Cardiac septum (tissue), 1 donor: ENCODE data around the gene DGCR6. TPM values are rescaled to one million over a fixed set of nuclear protein-coding genes. Genes with fewer than 3 reads are reported as not detected.
"Not testable (repeated sequence)": the region's sequence is repeated elsewhere in the genome, so short reads cannot be mapped to it uniquely, and the experiment has no call there.

Experiments used
- DNase-seq: peaks from one replicate; pipeline ENCODE4 v3.0.0-alpha.2; 2020; ENCODE audit warnings: low spot score
- intact Hi-C: fragments of 100-400 bp; cut with DNase I; formaldehyde crosslinking; loops from one replicate; pipeline ENCODE4 v1.14.0; 2022
- long read RNA-seq: library from polyadenylated mRNA; unstranded; transcript quantifications from one replicate; pipeline ENCODE4 v2.0.0, GENCODE V29; 2021
- total RNA-seq: library from RNA; stranded (reverse); fragmentation: NEBNext Ultra II Directional; extraction: Animal tissue kit (Norgen Biotek cat#: 25700); gene quantifications from one replicate; pipeline ENCODE4 v1.2.1, GENCODE V29; 2021
- donor health status: DM: no; HTN: no; CAD: no.

The DGCR6 gene
- total RNA-seq: 7.6 TPM
- long read RNA-seq, partial matches to known transcripts: 1 of 4 reads
- long read RNA-seq, other reads (novel, unspliced or antisense): 0 of 4 reads

- intact Hi-C loops: no loop called here
- no peak for DNase-seq
Measured at GRCh38 chr22:18905540-18906409, at the start of gene DGCR6. DGCR6 (plus strand) TSS chr22:18906320; CDS start chr22:18906375, 55 bp downstream.

- DNase-seq, intact Hi-C loops: not testable (repeated sequence)
Measured at GRCh38 chr22:18859314-18859713, 46.8 kb upstream of the DGCR6 start.

GRCh38 chr22:18881260-18881659 is 24.9 kb upstream of the DGCR6 start:
- DNase-seq: peak; percentile 76
- intact Hi-C loops: not testable (repeated sequence)

GRCh38 chr22:18884465-18884864 is 21.7 kb upstream of the DGCR6 start:
- DNase-seq: peak; percentile 65
- intact Hi-C loops: not testable (repeated sequence)

GRCh38 chr22:18888115-18888514 is 18.0 kb upstream of the DGCR6 start:
- intact Hi-C loops: no loop called here
- no peak for DNase-seq

GRCh38 chr22:18890510-18891192 is 15.5 kb upstream of the DGCR6 start:
- DNase-seq, intact Hi-C loops: not testable (repeated sequence)

GRCh38 chr22:18893775-18894174 is 12.3 kb upstream of the DGCR6 start:
- intact Hi-C loops, DNase-seq: not testable (repeated sequence)

- DNase-seq: not testable (repeated sequence)
Measured at GRCh38 chr22:18896037-18896657, 10.0 kb upstream of the DGCR6 start.

GRCh38 chr22:18906410-18906745 is 258 bp downstream of the DGCR6 start:
- intact Hi-C loops, DNase-seq: not testable (repeated sequence)

More at GRCh38 chr22:18896037-18896657, 10.0 kb upstream of the DGCR6 start:
- intact Hi-C loops: not testable (repeated sequence)

- intact Hi-C loops: no loop called here
- no peak for DNase-seq
Measured at GRCh38 chr22:18906896-18907295, 776 bp downstream of the DGCR6 start.

GRCh38 chr22:18909556-18909955 is 3.4 kb downstream of the DGCR6 start:
- intact Hi-C loops: no loop called here
- DNase-seq: no peak

GRCh38 chr22:18911535-18911934 is 5.4 kb downstream of the DGCR6 start:
- intact Hi-C loops, DNase-seq: not testable (repeated sequence)

GRCh38 chr22:18912264-18912946 is 6.3 kb downstream of the DGCR6 start:
- intact Hi-C loops, DNase-seq: not testable (repeated sequence)

- DNase-seq: not testable (repeated sequence)
Measured at GRCh38 chr22:18914558-18914957, 8.4 kb downstream of the DGCR6 start.

GRCh38 chr22:18915550-18915949 is 9.4 kb downstream of the DGCR6 start:
- intact Hi-C loops, DNase-seq: not testable (repeated sequence)

More at GRCh38 chr22:18914558-18914957, 8.4 kb downstream of the DGCR6 start:
- intact Hi-C loops: not testable (repeated sequence)

GRCh38 chr22:18917818-18918217 is 11.7 kb downstream of the DGCR6 start:
- intact Hi-C loops, DNase-seq: not testable (repeated sequence)

GRCh38 chr22:18920257-18920902 is 14.3 kb downstream of the DGCR6 start:
- DNase-seq, intact Hi-C loops: not testable (repeated sequence)

GRCh38 chr22:18925368-18926064 is 19.4 kb downstream of the DGCR6 start:
- DNase-seq: no peak
- intact Hi-C loops: no loop called here
